ENCODE results near the gene PPP3CB.

DNA sequence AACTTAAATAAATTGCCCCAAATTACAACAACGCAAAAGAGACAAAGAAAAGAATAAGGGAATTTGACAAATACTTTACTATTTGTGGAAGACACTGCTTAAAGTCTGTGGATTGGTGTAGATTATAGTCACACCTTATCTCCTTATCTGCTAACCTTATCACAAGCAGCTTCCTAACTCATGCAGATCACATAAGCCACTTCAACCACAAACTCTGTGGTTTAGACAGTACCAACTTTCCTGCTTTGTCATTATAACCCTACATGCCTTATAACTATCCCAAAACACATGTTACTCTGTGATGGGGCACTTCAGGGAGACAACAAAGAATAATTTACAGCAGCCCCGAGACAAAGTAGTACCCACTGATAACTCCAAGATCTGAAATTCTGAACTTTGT, 41.5 kb upstream of the PPP3CB start:
- TF ChIP-seq, protein P1, sequence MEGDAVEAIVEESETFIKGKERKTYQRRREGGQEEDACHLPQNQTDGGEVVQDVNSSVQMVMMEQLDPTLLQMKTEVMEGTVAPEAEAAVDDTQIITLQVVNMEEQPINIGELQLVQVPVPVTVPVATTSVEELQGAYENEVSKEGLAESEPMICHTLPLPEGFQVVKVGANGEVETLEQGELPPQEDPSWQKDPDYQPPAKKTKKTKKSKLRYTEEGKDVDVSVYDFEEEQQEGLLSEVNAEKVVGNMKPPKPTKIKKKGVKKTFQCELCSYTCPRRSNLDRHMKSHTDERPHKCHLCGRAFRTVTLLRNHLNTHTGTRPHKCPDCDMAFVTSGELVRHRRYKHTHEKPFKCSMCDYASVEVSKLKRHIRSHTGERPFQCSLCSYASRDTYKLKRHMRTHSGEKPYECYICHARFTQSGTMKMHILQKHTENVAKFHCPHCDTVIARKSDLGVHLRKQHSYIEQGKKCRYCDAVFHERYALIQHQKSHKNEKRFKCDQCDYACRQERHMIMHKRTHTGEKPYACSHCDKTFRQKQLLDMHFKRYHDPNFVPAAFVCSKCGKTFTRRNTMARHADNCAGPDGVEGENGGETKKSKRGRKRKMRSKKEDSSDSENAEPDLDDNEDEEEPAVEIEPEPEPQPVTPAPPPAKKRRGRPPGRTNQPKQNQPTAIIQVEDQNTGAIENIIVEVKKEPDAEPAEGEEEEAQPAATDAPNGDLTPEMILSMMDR (IDR thresholded peaks at IDR 0.05 in 4 of 5, conservative IDR thresholded peaks at IDR 0.05 in 1 of 5): no peak
- no peak for TF ChIP-seq POLR2A (IDR thresholded peaks at IDR 0.05)

Measured in gastrocnemius medialis (tissue), 4 donors.